ENCODE results near the gene RCL1.

The RCL1 gene

GRCh38 chr9:4850603-4851310 is 58.0 kb downstream of the RCL1 start:
- Histone ChIP-seq H3K79me2 (ENCODE audit: low read length) (no peaks in the 10 kb centered on the region), H3K4me1 (ENCODE audit: low read length) (no peaks in the 10 kb centered on the region), H3K4me3 (ENCODE audit: low read length) (no peak overlapping the region), H3K27me3 (ENCODE audit: low read depth, low read length) (no peaks in the 10 kb centered on the region), H3K4me2 (ENCODE audit: low read length) (no peak overlapping the region), H3K27ac (ENCODE audit: low read length) (no peak overlapping the region), H3K9me3 (ENCODE audit: insufficient read depth, low read length) (no peaks in the 10 kb centered on the region), H3K9ac (ENCODE audit: low read length) (no peak overlapping the region), H2AFZ (ENCODE audit: low read depth, low read length) (no peak overlapping the region), H3K36me3 (replicated peaks; ENCODE audit: low read depth, low read length) (peaks cover 36% of the 10 kb centered on the region), H4K20me1 (ENCODE audit: insufficient read depth, low read length) (no peaks in the 10 kb centered on the region)
- TF ChIP-seq EZH2phosphoT487 (IDR thresholded peaks at IDR 0.05; ENCODE audit: low read depth) (no peak), CTCF (IDR thresholded peaks at IDR 0.05; ENCODE audit: low read depth, low read length) (no peak)

DNA sequence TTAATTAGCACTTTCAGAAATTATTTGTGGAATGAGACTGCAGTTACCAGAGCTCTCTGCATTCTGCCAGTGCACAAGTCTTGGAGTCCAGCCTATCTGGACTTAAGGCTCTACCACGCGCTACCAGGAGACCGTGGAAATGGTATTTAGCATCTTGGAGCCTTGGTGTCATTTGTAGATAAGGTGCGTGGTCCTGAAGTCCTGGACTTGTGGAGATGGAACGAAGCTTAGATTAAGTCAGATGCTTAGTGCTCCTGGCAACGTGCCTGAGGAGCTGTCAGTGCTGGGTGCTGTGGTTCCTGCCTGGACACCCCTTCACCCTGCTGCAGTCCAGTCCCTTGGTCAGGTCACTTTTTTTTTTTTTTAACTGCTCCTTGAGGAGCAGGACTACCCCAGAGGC is 59.7 kb downstream of the RCL1 start:
- H4K20me1 ChIP-seq (ENCODE audit: insufficient read depth, low read length), result no peaks in the 10 kb centered on the region
- no peaks in the 10 kb centered on the region for H3K27me3 ChIP-seq (ENCODE audit: low read depth, low read length)
- no peak overlapping the region for H3K4me3 ChIP-seq (ENCODE audit: low read length)
- no peak overlapping the region for H3K4me2 ChIP-seq (ENCODE audit: low read length)
- TF ChIP-seq EZH2phosphoT487 (IDR thresholded peaks at IDR 0.05; ENCODE audit: low read depth), result no peak
- no peak for TF ChIP-seq CTCF (IDR thresholded peaks at IDR 0.05; ENCODE audit: low read depth, low read length)
- no peak overlapping the region for H3K9ac ChIP-seq (ENCODE audit: low read length)
- H3K4me1 ChIP-seq (ENCODE audit: low read length), result no peaks in the 10 kb centered on the region
- no peak overlapping the region for H2AFZ ChIP-seq (ENCODE audit: low read depth, low read length)
- H3K79me2 ChIP-seq (ENCODE audit: low read length), result no peaks in the 10 kb centered on the region
- H3K9me3 ChIP-seq (ENCODE audit: insufficient read depth, low read length), result no peaks in the 10 kb centered on the region
- H3K36me3 ChIP-seq (replicated peaks; ENCODE audit: low read depth, low read length), result peaks cover 35% of the 10 kb centered on the region
- no peak overlapping the region for H3K27ac ChIP-seq (ENCODE audit: low read length)

- Histone ChIP-seq H3K27ac (ENCODE audit: low read length) (no peak overlapping the region), H3K9ac (ENCODE audit: low read length) (no peak overlapping the region), H3K9me3 (ENCODE audit: insufficient read depth, low read length) (no peaks in the 10 kb centered on the region), H3K4me3 (ENCODE audit: low read length) (no peak overlapping the region), H3K36me3 (replicated peaks; ENCODE audit: low read depth, low read length) (peaks cover 33% of the 10 kb centered on the region), H2AFZ (ENCODE audit: low read depth, low read length) (no peak overlapping the region), H3K27me3 (ENCODE audit: low read depth, low read length) (no peaks in the 10 kb centered on the region), H4K20me1 (ENCODE audit: insufficient read depth, low read length) (no peaks in the 10 kb centered on the region), H3K4me1 (ENCODE audit: low read length) (no peaks in the 10 kb centered on the region), H3K79me2 (ENCODE audit: low read length) (no peaks in the 10 kb centered on the region), H3K4me2 (ENCODE audit: low read length) (no peak overlapping the region)
- TF ChIP-seq EZH2phosphoT487 (IDR thresholded peaks at IDR 0.05; ENCODE audit: low read depth) (no peak), CTCF (IDR thresholded peaks at IDR 0.05; ENCODE audit: low read depth, low read length) (no peak)
These were observed 61.5 kb downstream of the RCL1 start for GRCh38 chr9:4854265-4854590.

DNA sequence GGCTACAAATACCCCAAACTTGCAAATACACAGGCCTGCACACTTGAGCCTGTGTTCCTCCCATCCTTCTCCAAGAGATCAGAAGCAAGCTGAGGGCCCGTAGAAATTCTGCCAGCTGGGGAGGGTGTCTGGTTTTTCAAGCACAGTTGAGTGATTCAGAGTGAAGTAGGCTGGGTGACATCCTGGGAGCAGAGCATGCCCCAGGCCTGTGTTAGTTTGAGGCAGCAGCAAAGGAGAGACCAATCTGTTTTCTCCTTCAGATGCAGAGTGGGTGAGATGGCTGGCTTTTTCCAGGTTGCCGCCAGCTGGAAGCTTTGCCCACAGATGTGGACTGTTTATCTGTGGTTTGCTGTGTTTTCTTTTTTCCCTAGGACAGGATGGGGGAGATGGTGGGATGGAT is 63.1 kb downstream of the RCL1 start:
- no peak overlapping the region for H3K4me3 ChIP-seq (ENCODE audit: low read length)
- no peaks in the 10 kb centered on the region for H3K27me3 ChIP-seq (ENCODE audit: low read depth, low read length)
- no peaks in the 10 kb centered on the region for H3K9me3 ChIP-seq (ENCODE audit: insufficient read depth, low read length)
- H3K4me2 ChIP-seq (ENCODE audit: low read length), result no peak overlapping the region
- H3K79me2 ChIP-seq (ENCODE audit: low read length), result no peaks in the 10 kb centered on the region
- no peak overlapping the region for H2AFZ ChIP-seq (ENCODE audit: low read depth, low read length)
- H4K20me1 ChIP-seq (ENCODE audit: insufficient read depth, low read length), result no peaks in the 10 kb centered on the region
- H3K4me1 ChIP-seq (ENCODE audit: low read length), result no peaks in the 10 kb centered on the region
- peaks cover 32% of the 10 kb centered on the region for H3K36me3 ChIP-seq (replicated peaks; ENCODE audit: low read depth, low read length)
- H3K27ac ChIP-seq (ENCODE audit: low read length), result no peak overlapping the region
- H3K9ac ChIP-seq (ENCODE audit: low read length), result no peak overlapping the region
- TF ChIP-seq EZH2phosphoT487 (IDR thresholded peaks at IDR 0.05; ENCODE audit: low read depth) (no peak), CTCF (IDR thresholded peaks at IDR 0.05; ENCODE audit: low read depth, low read length) (no peak)
